Chondrocyte (in vitro differentiated cells): Measurements from ENCODE around the gene RAB7B. TPM values are rescaled to one million over a fixed set of nuclear protein-coding genes. Genes with fewer than 3 reads are reported as not detected.

Experiments used
- DNase-seq: peaks from one replicate; pipeline ENCODE4 v3.0.0; 2021; ENCODE audit warnings: mixed read lengths, low spot score
- H3K27ac Mint-ChIP-seq: one replicate; pipeline ENCODE4 v1.8.0; 2021; ENCODE audit warnings: mild to moderate bottlenecking, moderate library complexity, mixed read lengths; ENCODE audit not compliant: unreplicated experiment
- H3K27me3 Mint-ChIP-seq: 2 replicates; pipeline ENCODE4 v1.8.0; 2021; ENCODE audit warnings: low read depth, mixed read lengths
- H3K36me3 Mint-ChIP-seq: 2 replicates; pipeline ENCODE4 v1.8.0; 2021; ENCODE audit warnings: low read depth, mixed read lengths
- H3K4me1 Mint-ChIP-seq: 2 replicates; pipeline ENCODE4 v1.8.0; 2021; ENCODE audit warnings: low read depth, mild to moderate bottlenecking, mixed read lengths
- H3K4me3 Mint-ChIP-seq: one replicate; pipeline ENCODE4 v1.8.0; 2021; ENCODE audit warnings: mild to moderate bottlenecking, moderate library complexity, mixed read lengths; ENCODE audit not compliant: unreplicated experiment
- H3K9me3 Mint-ChIP-seq: 2 replicates; pipeline ENCODE4 v1.8.0; 2021; ENCODE audit warnings: low read depth, mixed read lengths
- CTCF ChIP-seq: fragments of 200-600 bp; sonication (generic); IDR thresholded peaks from 2 replicates; pipeline ENCODE4 v1.5.0; 2021; ENCODE audit warnings: antibody characterized with exemption, mild to moderate bottlenecking, moderate library complexity
- total RNA-seq: library from RNA; stranded (reverse); gene quantifications from 3 replicates; pipeline ENCODE4 v1.2.1, GENCODE V29; 2021

Gene RAB7B
- total RNA-seq, 1 donor from 2014 or later = 4.5 TPM

- Mint-ChIP-seq H3K4me1 (peaks cover 2% of the 10 kb centered on the region), H3K27ac (no peak overlapping the region)
Measured at GRCh38 chr1:206037581-206037980, 34.4 kb upstream of the RAB7B start.

GRCh38 chr1:206036663-206037455 lies 33.7 kb upstream of the RAB7B start:
- TF ChIP-seq CTCF = no peak
- Mint-ChIP-seq H3K27me3 (peaks cover 53% of the 10 kb centered on the region), H3K4me3 (no peak overlapping the region), H3K36me3 (peaks cover 4% of the 10 kb centered on the region), H3K4me1 (peaks cover 5% of the 10 kb centered on the region), H3K27ac (no peak overlapping the region), H3K9me3 (peaks cover 6% of the 10 kb centered on the region)
- DNase-seq = no peak

More at GRCh38 chr1:206037581-206037980, 34.4 kb upstream of the RAB7B start:
- no peak for DNase-seq
- no peak for TF ChIP-seq CTCF
- Mint-ChIP-seq H3K9me3 (peaks cover 6% of the 10 kb centered on the region), H3K27me3 (peaks cover 53% of the 10 kb centered on the region), H3K36me3 (peaks cover 2% of the 10 kb centered on the region), H3K4me3 (no peak overlapping the region)

- peaks cover 6% of the 10 kb centered on the region for H3K9me3 Mint-ChIP-seq
- no peak for DNase-seq
- H3K27ac Mint-ChIP-seq = no peak overlapping the region
- peaks cover 4% of the 10 kb centered on the region for H3K36me3 Mint-ChIP-seq
- H3K27me3 Mint-ChIP-seq = peaks cover 42% of the 10 kb centered on the region
- H3K4me3 Mint-ChIP-seq = no peak overlapping the region
- TF ChIP-seq CTCF = no peak
- peaks cover 5% of the 10 kb centered on the region for H3K4me1 Mint-ChIP-seq
Measured at GRCh38 chr1:206035027-206035426, 31.8 kb upstream of the RAB7B start.

GRCh38 chr1:206032380-206033140 lies 29.4 kb upstream of the RAB7B start:
- DNase-seq = no peak
- peaks cover 5% of the 10 kb centered on the region for H3K4me1 Mint-ChIP-seq
- no peak for TF ChIP-seq CTCF
- peaks cover 6% of the 10 kb centered on the region for H3K9me3 Mint-ChIP-seq
- H3K27ac Mint-ChIP-seq = no peak overlapping the region
- no peak overlapping the region for H3K4me3 Mint-ChIP-seq
- peaks cover 43% of the 10 kb centered on the region for H3K27me3 Mint-ChIP-seq
- peaks cover 4% of the 10 kb centered on the region for H3K36me3 Mint-ChIP-seq

- TF ChIP-seq CTCF = peak; percentile 89
- H3K9me3 Mint-ChIP-seq = peaks cover 19% of the 10 kb centered on the region
Measured at GRCh38 chr1:206030714-206031113, 27.5 kb upstream of the RAB7B start.

More at GRCh38 chr1:206030714-206031113, 27.5 kb upstream of the RAB7B start:
- no peak for DNase-seq
- peaks cover 34% of the 10 kb centered on the region for H3K27me3 Mint-ChIP-seq
- peaks cover 6% of the 10 kb centered on the region for H3K36me3 Mint-ChIP-seq
- H3K4me3 Mint-ChIP-seq = no peak overlapping the region
- no peak overlapping the region for H3K27ac Mint-ChIP-seq
- H3K4me1 Mint-ChIP-seq = peaks cover 5% of the 10 kb centered on the region
